Mesodermal cell (in vitro differentiated cells): ENCODE data around the gene WDR64.

Experiments
- H3K27ac ChIP-seq: 2 replicates; pipeline ENCODE4 v1.7.0; 2013; ENCODE audit warnings: mild to moderate bottlenecking, low read depth, low read length, moderate library complexity; ENCODE audit not compliant: severe bottlenecking
- H3K36me3 ChIP-seq: 2 replicates; pipeline ENCODE4 v1.7.1; 2013; ENCODE audit warnings: mild to moderate bottlenecking, low read length, moderate library complexity; ENCODE audit not compliant: control insufficient read depth, insufficient read depth
- H3K4me1 ChIP-seq: one replicate; pipeline ENCODE4 v1.7.1; 2013; ENCODE audit warnings: mild to moderate bottlenecking, low read length; ENCODE audit not compliant: insufficient read depth, control insufficient read depth, poor library complexity, severe bottlenecking
- H3K4me3 ChIP-seq: 2 replicates; pipeline ENCODE4 v1.7.0; 2013; ENCODE audit warnings: low read length, control low read depth, mild to moderate bottlenecking; ENCODE audit not compliant: insufficient read depth, poor library complexity, severe bottlenecking; ENCODE audit errors: extremely low read depth
- H3K9me3 ChIP-seq: 2 replicates; pipeline ENCODE4 v1.7.1; 2013; ENCODE audit warnings: mild to moderate bottlenecking, low read length, moderate library complexity; ENCODE audit not compliant: control insufficient read depth
- WGBS, 2 experiments: methylation state at CpG; one replicate each; pipeline ENCODE4 v1.1.5; 2013; ENCODE audit warnings: missing lambda C conversion rate in 2 of 2; ENCODE audit not compliant: insufficient coverage in 2 of 2; 5-methylcytosine and 5-hydroxymethylcytosine counted together

The WDR64 gene

GRCh38 chr1:241640867-241641622 lies 11.0 kb upstream of the WDR64 start:
- Histone ChIP-seq H3K4me1 (peaks cover 6% of the 10 kb centered on the region), H3K4me3 (peak overlapping the region; percentile 81), H3K27ac (no peak overlapping the region), H3K36me3 (no peaks in the 10 kb centered on the region), H3K9me3 (peaks cover 10% of the 10 kb centered on the region)
- WGBS, 2 experiments, result 95 to 100% methylated on average over 7 to 8 of the region's 9 CpGs

- H3K27ac ChIP-seq, result no peak overlapping the region
- H3K36me3 ChIP-seq, result no peaks in the 10 kb centered on the region
- H3K9me3 ChIP-seq, result peaks cover 10% of the 10 kb centered on the region
- 90 to 93% methylated on average over 9 to 10 of the region's 12 CpGs for WGBS, 2 experiments
- no peak overlapping the region for H3K4me3 ChIP-seq
- peaks cover 6% of the 10 kb centered on the region for H3K4me1 ChIP-seq
Measured at GRCh38 chr1:241641773-241642592, 10.1 kb upstream of the WDR64 start.

- Histone ChIP-seq H3K36me3 (no peaks in the 10 kb centered on the region), H3K9me3 (peaks cover 10% of the 10 kb centered on the region), H3K4me3 (no peak overlapping the region), H3K27ac (no peak overlapping the region), H3K4me1 (peaks cover 4% of the 10 kb centered on the region)
- WGBS, 2 experiments, result 89 to 100% methylated on average over 1 of the region's 1 CpG
Measured at GRCh38 chr1:241642593-241642944, 9.5 kb upstream of the WDR64 start.

- no peaks in the 10 kb centered on the region for H3K4me1 ChIP-seq
- no peaks in the 10 kb centered on the region for H3K36me3 ChIP-seq
- no CpG with 5 or more reads among the region's 2 CpGs for WGBS, 2 experiments
- H3K27ac ChIP-seq, result no peak overlapping the region
- no peak overlapping the region for H3K4me3 ChIP-seq
- peaks cover 10% of the 10 kb centered on the region for H3K9me3 ChIP-seq
Measured at GRCh38 chr1:241644259-241644658, 7.8 kb upstream of the WDR64 start.

- Histone ChIP-seq H3K9me3 (peaks cover 10% of the 10 kb centered on the region), H3K4me3 (no peak overlapping the region), H3K36me3 (no peaks in the 10 kb centered on the region), H3K27ac (no peak overlapping the region), H3K4me1 (no peaks in the 10 kb centered on the region)
- WGBS, 2 experiments, result 80 to 90% methylated on average over 1 to 2 of the region's 4 CpGs
Measured at GRCh38 chr1:241645199-241645598, 6.9 kb upstream of the WDR64 start.

GRCh38 chr1:241646201-241646600 lies 5.9 kb upstream of the WDR64 start:
- Histone ChIP-seq H3K4me1 (no peaks in the 10 kb centered on the region), H3K27ac (no peak overlapping the region), H3K36me3 (no peaks in the 10 kb centered on the region), H3K4me3 (no peak overlapping the region), H3K9me3 (peaks cover 10% of the 10 kb centered on the region)
- 81 to 88% methylated on average over 5 to 7 of the region's 7 CpGs for WGBS, 2 experiments

- H3K9me3 ChIP-seq, result peaks cover under 1% of the 10 kb centered on the region
- 100% methylated on average over 1 of the region's 1 CpG for WGBS, 2 experiments
- H3K4me3 ChIP-seq, result no peak overlapping the region
- H3K4me1 ChIP-seq, result no peaks in the 10 kb centered on the region
- no peak overlapping the region for H3K27ac ChIP-seq
- no peaks in the 10 kb centered on the region for H3K36me3 ChIP-seq
Measured at GRCh38 chr1:241647658-241648057, 4.4 kb upstream of the WDR64 start.

- no peak overlapping the region for H3K4me3 ChIP-seq
- WGBS, 2 experiments, result 71 to 100% methylated on average over 1 of the region's 1 CpG
- no peaks in the 10 kb centered on the region for H3K9me3 ChIP-seq
- H3K4me1 ChIP-seq, result no peaks in the 10 kb centered on the region
- H3K36me3 ChIP-seq, result no peaks in the 10 kb centered on the region
- no peak overlapping the region for H3K27ac ChIP-seq
Measured at GRCh38 chr1:241648159-241648558, 3.9 kb upstream of the WDR64 start.

- H3K36me3 ChIP-seq, result no peaks in the 10 kb centered on the region
- H3K9me3 ChIP-seq, result no peaks in the 10 kb centered on the region
- H3K4me3 ChIP-seq, result no peak overlapping the region
- H3K4me1 ChIP-seq, result no peaks in the 10 kb centered on the region
- H3K27ac ChIP-seq, result no peak overlapping the region
- 67 to 100% methylated on average over 1 of the region's 1 CpG for WGBS, 2 experiments
Measured at GRCh38 chr1:241654019-241654418, 1.9 kb downstream of the WDR64 start.

- Histone ChIP-seq H3K9me3 (no peaks in the 10 kb centered on the region), H3K4me3 (no peak overlapping the region), H3K27ac (no peak overlapping the region), H3K36me3 (no peaks in the 10 kb centered on the region), H3K4me1 (no peaks in the 10 kb centered on the region)
- 100% methylated on average over 1 of the region's 1 CpG; no CpG with 5 or more reads in 1 of the 2 experiments for WGBS, 2 experiments
Measured at GRCh38 chr1:241654641-241655040, 2.6 kb downstream of the WDR64 start.
